ENCODE results near the gene MID1.

The MID1 gene

DNA sequence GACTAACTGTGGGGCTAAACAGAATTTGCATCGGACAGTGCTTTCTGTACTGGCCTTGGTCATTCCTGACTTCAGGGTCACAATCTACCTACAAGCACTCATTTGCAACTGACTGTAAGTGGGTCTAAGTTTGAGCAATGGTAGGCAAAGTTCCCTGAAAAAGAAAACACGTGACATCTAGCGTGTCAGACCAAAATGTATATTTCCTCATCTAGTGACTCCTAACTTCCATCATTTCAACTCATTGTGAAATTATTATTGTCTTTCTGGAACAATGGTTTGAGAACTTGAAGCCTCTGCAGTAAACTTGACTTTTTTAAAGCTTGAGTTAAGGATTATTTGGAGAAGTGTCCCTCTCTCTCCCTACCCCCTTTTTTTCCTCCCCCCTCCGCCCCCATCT is 113.6 kb downstream of the MID1 start:
- Histone ChIP-seq H3K4me3 (ENCODE audit: low read depth, low read length) (no peak overlapping the region), H3K36me3 (ENCODE audit: control insufficient read depth in 2 of 2, insufficient read depth in 1 of 2, low read length in 2 of 2) (peaks cover 0 to 42% of the 10 kb centered on the region in 2 experiments; a peak in 1 of 3 replicates), H3K27ac (ENCODE audit: extremely low read depth, low read depth, low read length) (no peak overlapping the region), H3K9me3 (ENCODE audit: control insufficient read depth, insufficient read depth, low read depth, low read length) (no peaks in the 10 kb centered on the region), H3K4me1 (ENCODE audit: control insufficient read depth, insufficient read depth, low read length) (no peaks in the 10 kb centered on the region)
- POLR2A ChIA-PET = interaction anchor here (1.0 kb wide), 1 partner anchor 66 kb away, joined by 3 read pairs; no protein-coding TSS in a partner anchor
- no peak for TF ChIP-seq KLF9 (tag by site-specific recombination; IDR thresholded peaks at IDR 0.05; ENCODE audit: low read depth)
- no peak for TF ChIP-seq ZNF426 (tag by site-specific recombination; IDR thresholded peaks at IDR 0.05)
- TF ChIP-seq ZNF658 (tag by site-specific recombination; IDR thresholded peaks at IDR 0.05) = no peak
- no peak for TF ChIP-seq ZNF654 (tag by site-specific recombination; IDR thresholded peaks at IDR 0.05; ENCODE audit: low read depth)
- TF ChIP-seq, protein P1, sequence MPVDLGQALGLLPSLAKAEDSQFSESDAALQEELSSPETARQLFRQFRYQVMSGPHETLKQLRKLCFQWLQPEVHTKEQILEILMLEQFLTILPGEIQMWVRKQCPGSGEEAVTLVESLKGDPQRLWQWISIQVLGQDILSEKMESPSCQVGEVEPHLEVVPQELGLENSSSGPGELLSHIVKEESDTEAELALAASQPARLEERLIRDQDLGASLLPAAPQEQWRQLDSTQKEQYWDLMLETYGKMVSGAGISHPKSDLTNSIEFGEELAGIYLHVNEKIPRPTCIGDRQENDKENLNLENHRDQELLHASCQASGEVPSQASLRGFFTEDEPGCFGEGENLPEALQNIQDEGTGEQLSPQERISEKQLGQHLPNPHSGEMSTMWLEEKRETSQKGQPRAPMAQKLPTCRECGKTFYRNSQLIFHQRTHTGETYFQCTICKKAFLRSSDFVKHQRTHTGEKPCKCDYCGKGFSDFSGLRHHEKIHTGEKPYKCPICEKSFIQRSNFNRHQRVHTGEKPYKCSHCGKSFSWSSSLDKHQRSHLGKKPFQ (tag by site-specific recombination; IDR thresholded peaks at IDR 0.05) = no peak
- TF ChIP-seq WT1 (tag by site-specific recombination; IDR thresholded peaks at IDR 0.05) = no peak
- TF ChIP-seq ZNF324 (tag by site-specific recombination; IDR thresholded peaks at IDR 0.05) = no peak
- TF ChIP-seq, protein P2, sequence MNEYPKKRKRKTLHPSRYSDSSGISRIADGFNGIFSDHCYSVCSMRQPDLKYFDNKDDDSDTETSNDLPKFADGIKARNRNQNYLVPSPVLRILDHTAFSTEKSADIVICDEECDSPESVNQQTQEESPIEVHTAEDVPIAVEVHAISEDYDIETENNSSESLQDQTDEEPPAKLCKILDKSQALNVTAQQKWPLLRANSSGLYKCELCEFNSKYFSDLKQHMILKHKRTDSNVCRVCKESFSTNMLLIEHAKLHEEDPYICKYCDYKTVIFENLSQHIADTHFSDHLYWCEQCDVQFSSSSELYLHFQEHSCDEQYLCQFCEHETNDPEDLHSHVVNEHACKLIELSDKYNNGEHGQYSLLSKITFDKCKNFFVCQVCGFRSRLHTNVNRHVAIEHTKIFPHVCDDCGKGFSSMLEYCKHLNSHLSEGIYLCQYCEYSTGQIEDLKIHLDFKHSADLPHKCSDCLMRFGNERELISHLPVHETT (tag by site-specific recombination; IDR thresholded peaks at IDR 0.05) = no peak
- TF ChIP-seq, protein P3, sequence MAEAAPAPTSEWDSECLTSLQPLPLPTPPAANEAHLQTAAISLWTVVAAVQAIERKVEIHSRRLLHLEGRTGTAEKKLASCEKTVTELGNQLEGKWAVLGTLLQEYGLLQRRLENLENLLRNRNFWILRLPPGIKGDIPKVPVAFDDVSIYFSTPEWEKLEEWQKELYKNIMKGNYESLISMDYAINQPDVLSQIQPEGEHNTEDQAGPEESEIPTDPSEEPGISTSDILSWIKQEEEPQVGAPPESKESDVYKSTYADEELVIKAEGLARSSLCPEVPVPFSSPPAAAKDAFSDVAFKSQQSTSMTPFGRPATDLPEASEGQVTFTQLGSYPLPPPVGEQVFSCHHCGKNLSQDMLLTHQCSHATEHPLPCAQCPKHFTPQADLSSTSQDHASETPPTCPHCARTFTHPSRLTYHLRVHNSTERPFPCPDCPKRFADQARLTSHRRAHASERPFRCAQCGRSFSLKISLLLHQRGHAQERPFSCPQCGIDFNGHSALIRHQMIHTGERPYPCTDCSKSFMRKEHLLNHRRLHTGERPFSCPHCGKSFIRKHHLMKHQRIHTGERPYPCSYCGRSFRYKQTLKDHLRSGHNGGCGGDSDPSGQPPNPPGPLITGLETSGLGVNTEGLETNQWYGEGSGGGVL (tag by site-specific recombination; IDR thresholded peaks at IDR 0.05) = no peak
- TF ChIP-seq GLIS1 (tag by site-specific recombination; IDR thresholded peaks at IDR 0.05) = no peak
- no peak for TF ChIP-seq ZNF785 (tag by site-specific recombination; IDR thresholded peaks at IDR 0.05)
- no peak for TF ChIP-seq ZNF670 (tag by site-specific recombination; IDR thresholded peaks at IDR 0.05; ENCODE audit: low read depth)
- no peak for TF ChIP-seq ZNF248 (tag by site-specific recombination; IDR thresholded peaks at IDR 0.05)
- no peak for TF ChIP-seq ZNF394 (tag by site-specific recombination; IDR thresholded peaks at IDR 0.05; ENCODE audit: borderline replicate concordance)
- no peak for TF ChIP-seq ZFP69B (tag by site-specific recombination; IDR thresholded peaks at IDR 0.05)
- CTCF ChIA-PET = no interaction called here

DNA sequence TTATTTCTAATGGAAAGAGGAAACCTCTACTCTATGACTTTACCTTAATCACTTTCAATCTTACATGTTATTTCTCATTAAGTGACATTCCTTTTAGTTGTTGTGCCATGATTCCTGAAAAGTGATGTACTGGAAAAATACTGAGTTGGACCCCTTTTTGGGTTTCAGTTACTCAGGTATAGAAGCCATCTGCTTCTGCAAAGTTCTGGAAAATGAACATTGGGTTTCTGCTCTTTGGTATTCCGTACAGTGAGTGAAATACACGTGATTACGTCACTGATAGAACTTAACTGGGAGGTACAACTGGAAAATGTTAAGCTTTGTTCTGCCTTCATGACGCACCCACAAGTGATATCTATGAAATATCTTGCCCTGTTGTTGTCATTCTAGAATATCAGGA is 114.7 kb downstream of the MID1 start:
- CTCF ChIA-PET = interaction anchor here (0.5 kb wide), 1 partner anchor 289 kb away, joined by 5 read pairs; no protein-coding TSS in a partner anchor
- H3K4me1 ChIP-seq (ENCODE audit: control insufficient read depth, insufficient read depth, low read length) = no peaks in the 10 kb centered on the region

More for the DNA sequence above, 114.7 kb downstream of the MID1 start:
- POLR2A ChIA-PET = no interaction called here
- Histone ChIP-seq H3K36me3 (ENCODE audit: control insufficient read depth in 2 of 2, insufficient read depth in 1 of 2, low read length in 2 of 2) (peaks cover 0 to 52% of the 10 kb centered on the region in 2 experiments; a peak in 1 of 3 replicates), H3K27ac (ENCODE audit: extremely low read depth, low read depth, low read length) (no peak overlapping the region), H3K4me3 (ENCODE audit: low read depth, low read length) (no peak overlapping the region), H3K9me3 (ENCODE audit: control insufficient read depth, insufficient read depth, low read depth, low read length) (no peaks in the 10 kb centered on the region)
- TF ChIP-seq, protein P4, sequence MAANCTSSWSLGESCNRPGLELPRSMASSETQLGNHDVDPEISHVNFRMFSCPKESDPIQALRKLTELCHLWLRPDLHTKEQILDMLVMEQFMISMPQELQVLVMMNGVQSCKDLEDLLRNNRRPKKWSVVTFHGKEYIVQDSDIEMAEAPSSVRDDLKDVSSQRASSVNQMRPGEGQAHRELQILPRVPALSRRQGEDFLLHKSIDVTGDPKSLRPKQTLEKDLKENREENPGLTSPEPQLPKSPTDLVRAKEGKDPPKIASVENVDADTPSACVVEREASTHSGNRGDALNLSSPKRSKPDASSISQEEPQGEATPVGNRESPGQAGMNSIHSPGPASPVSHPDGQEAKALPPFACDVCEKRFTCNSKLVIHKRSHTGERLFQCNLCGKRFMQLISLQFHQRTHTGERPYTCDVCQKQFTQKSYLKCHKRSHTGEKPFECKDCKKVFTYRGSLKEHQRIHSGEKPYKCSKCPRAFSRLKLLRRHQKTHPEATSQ (tag by site-specific recombination; IDR thresholded peaks at IDR 0.05) = no peak
- TF ChIP-seq SP2 (tag by site-specific recombination; IDR thresholded peaks at IDR 0.05) (no peak), ZSCAN30 (tag by site-specific recombination; IDR thresholded peaks at IDR 0.05) (no peak), ZNF660 (tag by site-specific recombination; IDR thresholded peaks at IDR 0.05) (no peak), ZNF510 (tag by site-specific recombination; IDR thresholded peaks at IDR 0.05; ENCODE audit: insufficient replicate concordance) (no peak), ZNF211 (tag by site-specific recombination; IDR thresholded peaks at IDR 0.05; ENCODE audit: low read depth) (no peak), GLIS2 (tag by site-specific recombination; IDR thresholded peaks at IDR 0.05) (no peak)
- TF ChIP-seq, protein P5, sequence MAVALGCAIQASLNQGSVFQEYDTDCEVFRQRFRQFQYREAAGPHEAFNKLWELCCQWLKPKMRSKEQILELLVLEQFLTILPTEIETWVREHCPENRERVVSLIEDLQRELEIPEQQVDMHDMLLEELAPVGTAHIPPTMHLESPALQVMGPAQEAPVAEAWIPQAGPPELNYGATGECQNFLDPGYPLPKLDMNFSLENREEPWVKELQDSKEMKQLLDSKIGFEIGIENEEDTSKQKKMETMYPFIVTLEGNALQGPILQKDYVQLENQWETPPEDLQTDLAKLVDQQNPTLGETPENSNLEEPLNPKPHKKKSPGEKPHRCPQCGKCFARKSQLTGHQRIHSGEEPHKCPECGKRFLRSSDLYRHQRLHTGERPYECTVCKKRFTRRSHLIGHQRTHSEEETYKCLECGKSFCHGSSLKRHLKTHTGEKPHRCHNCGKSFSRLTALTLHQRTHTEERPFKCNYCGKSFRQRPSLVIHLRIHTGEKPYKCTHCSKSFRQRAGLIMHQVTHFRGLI (tag by site-specific recombination; IDR thresholded peaks at IDR 0.05) = no peak
